Testis (tissue), 2 donors: ENCODE measurements around the gene TET1.

ENCODE experiments used
- POLR2A ChIP-seq: fragments of 450-650 bp; IDR thresholded peaks from one replicate; pipeline ENCODE4 v1.6.1; 2017; ENCODE audit warnings: antibody characterized with exemption, mild to moderate bottlenecking, moderate library complexity
- TF ChIP-seq, protein P1 (sequence below), 3 experiments: fragments of 450-650 bp in 2 of 3; fragments of 200-600 bp in 1 of 3; sonication (generic) in 1 of 3; IDR thresholded peaks; one replicate each; pipeline ENCODE4 v1.5.1; 2016 to 2019; ENCODE audit warnings: antibody characterized with exemption in 3 of 3, mild to moderate bottlenecking in 2 of 3, moderate library complexity in 1 of 3

DNA sequence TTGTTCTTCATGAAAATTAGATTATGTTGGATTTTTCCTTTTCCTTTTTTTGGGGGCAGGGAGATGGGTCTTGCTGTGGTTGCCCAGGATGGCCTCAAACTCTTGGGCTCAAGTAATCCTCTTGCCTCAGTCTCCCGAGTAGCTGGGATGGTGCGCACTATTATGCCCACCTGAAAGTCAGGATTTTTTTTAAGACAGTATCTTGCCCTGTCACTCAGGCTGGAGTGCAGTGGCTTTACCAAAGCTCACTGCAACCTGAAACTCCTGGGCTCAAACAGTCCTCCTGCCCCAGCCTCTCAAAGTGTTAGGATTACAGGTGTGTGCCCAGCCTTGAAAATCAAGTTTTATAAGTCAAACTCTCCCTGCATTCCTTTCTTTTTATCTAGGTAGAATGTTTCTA lies 1.7 kb upstream of the TET1 start:
- no peak for TF ChIP-seq POLR2A
- TF ChIP-seq, protein P1, sequence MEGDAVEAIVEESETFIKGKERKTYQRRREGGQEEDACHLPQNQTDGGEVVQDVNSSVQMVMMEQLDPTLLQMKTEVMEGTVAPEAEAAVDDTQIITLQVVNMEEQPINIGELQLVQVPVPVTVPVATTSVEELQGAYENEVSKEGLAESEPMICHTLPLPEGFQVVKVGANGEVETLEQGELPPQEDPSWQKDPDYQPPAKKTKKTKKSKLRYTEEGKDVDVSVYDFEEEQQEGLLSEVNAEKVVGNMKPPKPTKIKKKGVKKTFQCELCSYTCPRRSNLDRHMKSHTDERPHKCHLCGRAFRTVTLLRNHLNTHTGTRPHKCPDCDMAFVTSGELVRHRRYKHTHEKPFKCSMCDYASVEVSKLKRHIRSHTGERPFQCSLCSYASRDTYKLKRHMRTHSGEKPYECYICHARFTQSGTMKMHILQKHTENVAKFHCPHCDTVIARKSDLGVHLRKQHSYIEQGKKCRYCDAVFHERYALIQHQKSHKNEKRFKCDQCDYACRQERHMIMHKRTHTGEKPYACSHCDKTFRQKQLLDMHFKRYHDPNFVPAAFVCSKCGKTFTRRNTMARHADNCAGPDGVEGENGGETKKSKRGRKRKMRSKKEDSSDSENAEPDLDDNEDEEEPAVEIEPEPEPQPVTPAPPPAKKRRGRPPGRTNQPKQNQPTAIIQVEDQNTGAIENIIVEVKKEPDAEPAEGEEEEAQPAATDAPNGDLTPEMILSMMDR (IDR thresholded peaks at IDR 0.05): no peak
